ENCODE results near the gene CLRN1.

The CLRN1 gene

DNA sequence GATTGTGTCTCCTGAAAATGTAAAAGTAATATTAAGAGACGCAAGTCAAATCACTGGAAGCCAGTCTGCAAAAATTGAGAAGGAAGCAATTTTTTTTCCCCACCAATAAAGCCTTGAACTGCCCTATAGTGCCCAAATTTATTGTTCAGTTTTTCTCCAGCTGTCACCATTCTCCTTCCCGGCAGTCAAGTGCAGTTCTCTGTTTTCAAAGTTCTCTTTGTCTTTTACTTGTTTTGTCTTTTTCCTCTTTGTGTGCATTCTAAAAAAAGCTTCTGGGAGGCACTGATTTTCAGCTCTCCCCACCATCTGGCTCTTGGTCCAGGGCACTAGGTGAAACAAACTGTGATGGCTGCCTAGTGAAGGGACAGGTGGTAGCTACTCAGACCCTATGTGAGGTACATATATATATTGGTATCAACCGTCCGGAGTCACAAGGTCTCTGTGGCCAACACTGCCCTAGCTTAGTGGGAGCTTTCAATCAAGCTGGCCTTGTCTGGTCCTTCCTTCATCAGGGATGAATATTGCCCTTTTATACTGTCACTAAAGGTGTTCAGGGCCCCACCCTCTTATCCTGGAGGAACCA, 6.1 kb upstream of the CLRN1 start:
- FAIRE-seq (no peak), DNase-seq (ENCODE audit: low spot score) (no peak)

DNA sequence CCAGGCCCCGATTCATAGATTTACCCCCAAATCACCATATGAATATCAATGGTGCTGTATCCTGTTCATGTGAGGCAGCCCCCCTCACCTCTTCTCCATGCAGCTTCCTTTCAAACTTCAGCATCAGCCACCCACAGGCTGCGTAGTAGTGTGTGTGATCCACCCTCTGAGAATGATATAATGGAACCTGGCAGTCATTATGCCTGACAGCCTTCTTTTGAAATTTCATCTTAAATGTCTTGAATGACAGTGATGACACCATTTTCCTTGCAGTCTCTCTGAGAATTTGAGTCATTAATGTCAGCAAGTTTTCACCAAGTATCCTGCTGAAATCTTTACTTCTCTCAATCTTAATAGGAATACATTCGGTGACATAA, 3.5 kb upstream of the CLRN1 start:
- DNase-seq (ENCODE audit: low spot score) (no peak), FAIRE-seq (no peak)

GRCh38 chr3:150975086-150975991, 2.8 kb upstream of the CLRN1 start:
- FAIRE-seq = no peak

GRCh38 chr3:150970665-150971324, 1.7 kb downstream of the CLRN1 start:
- FAIRE-seq (no peak), DNase-seq (ENCODE audit: low spot score) (peak; percentile 44)

More at GRCh38 chr3:150975086-150975991, 2.8 kb upstream of the CLRN1 start:
- DNase-seq (ENCODE audit: low spot score) = no peak

- no peak for FAIRE-seq
- no peak for DNase-seq (ENCODE audit: low spot score)
Measured at GRCh38 chr3:150968341-150969035, 4.0 kb downstream of the CLRN1 start.

DNA sequence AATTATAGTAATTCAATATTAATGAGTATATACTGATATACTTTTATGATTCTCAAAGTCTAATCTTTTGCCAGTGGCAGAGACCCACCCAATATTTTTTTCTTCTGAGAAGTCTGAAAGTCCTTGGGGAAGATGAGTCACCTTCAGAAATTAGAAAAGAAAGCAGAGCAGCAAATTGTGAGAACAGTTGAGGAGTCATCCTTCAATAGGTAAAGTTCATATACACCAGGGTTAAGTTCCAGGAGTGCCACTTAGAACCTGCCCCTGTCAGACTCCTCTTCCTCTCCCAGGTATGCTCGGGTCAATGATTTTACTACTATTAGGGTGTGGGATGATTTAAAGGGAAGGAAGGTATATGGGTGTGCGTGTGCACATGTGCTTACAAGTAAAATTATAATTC, 7.1 kb downstream of the CLRN1 start:
- no peak for FAIRE-seq
- no peak for DNase-seq (ENCODE audit: low spot score)

DNA sequence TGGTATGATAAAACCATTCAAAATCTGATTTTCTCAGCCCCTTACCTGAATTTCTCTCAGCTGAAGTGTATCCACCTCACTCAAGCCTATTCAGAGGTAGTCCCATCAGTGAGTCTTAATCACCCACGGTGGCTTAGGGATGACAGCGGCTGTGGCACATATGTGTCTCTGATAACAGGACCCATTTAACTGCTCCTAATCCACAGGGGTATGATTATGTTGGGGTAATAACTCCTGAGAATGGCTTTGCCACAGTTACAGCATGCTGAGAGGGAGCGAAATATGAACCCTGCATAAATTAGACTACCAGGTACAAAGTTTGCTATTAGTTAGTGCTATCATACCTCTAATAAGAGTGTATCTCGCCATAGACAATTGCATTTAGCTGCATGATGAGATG, 10.6 kb downstream of the CLRN1 start:
- FAIRE-seq (no peak), DNase-seq (ENCODE audit: low spot score) (no peak)

- no peak for DNase-seq (ENCODE audit: low spot score)
- no peak for FAIRE-seq
Measured at GRCh38 chr3:150960708-150961684, 11.5 kb downstream of the CLRN1 start.

DNA sequence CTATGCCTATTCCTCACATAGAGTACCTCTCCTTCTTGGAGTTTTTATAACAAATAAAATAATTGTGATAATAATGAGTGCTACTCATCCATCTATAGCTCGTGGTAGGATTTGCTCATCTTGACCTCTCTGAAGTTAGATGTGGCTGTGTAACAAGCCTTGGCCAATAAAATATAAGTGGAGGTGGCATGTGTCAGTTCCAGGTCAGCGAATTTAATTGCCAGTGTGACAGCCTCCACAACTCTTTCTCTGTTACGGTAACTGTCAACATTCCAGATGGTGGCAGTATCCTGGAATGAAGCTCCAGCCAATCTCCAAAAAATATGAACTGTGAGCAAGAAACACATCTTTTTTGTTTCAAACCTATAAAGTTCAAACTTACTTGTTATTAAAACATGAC, 13.8 kb downstream of the CLRN1 start:
- no peak for FAIRE-seq

DNA sequence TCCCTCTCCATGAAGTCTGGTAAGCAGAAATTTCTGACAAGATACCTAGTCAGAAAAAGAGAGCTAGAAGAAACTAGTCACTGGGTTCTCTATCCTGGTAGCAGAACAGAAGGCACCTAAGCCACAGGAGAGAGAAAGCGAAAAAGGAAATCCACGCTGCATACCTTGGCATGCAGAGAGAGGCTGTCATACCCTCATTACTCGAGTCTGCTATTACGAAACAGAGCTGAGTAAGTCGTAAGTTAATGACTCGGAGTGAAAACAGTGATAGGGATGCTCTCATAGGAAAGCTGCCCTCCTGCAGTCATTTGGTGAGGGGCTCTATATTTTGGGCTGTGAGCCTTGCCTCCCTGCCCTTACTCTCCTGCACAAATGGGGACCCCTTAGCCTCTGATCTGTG, 16.2 kb downstream of the CLRN1 start:
- no peak for DNase-seq (ENCODE audit: low spot score)
- no peak for FAIRE-seq

More for the DNA sequence above, 13.8 kb downstream of the CLRN1 start:
- DNase-seq (ENCODE audit: low spot score) = no peak

GRCh38 chr3:150951923-150952322, 20.6 kb downstream of the CLRN1 start:
- FAIRE-seq (no peak), DNase-seq (ENCODE audit: low spot score) (no peak)

DNA sequence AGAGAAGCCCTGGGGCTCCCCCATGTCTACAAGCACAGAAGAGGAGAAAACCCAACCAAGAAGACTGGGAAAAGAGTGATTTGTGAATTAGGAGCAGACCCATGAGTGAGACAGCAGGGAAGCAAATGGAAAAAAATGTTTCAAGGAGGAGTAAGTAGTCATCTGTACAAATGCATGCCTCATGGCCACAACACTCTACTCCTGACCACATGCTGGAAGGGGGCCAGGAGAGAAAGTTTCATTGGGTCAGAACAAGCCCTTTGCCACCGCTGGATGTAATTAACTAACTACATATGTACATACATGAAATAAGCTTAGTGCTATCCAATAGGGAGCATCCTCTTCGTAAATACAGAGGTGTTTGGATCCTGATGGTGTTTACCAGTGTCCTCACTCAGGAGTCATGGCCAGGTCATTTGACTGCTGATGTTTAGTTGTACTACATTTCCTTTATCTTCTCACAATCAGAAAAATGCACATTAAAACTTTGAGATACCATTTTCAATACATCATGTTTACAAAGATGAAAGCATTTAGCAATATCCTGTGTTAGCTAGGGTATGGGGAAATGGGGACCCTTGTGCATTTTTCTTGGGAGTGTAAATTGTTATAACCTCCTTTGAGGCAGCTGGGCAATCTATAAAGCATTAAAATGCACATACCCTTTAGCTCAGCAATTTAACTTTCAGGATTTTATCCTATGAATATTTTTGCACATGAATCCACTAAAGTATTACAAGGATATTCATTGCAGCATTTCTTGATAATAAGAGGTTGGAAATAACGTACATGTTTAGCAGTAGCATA, 27.1 kb downstream of the CLRN1 start:
- peak; percentile 57 for DNase-seq (ENCODE audit: low spot score)
- no peak for FAIRE-seq

DNA sequence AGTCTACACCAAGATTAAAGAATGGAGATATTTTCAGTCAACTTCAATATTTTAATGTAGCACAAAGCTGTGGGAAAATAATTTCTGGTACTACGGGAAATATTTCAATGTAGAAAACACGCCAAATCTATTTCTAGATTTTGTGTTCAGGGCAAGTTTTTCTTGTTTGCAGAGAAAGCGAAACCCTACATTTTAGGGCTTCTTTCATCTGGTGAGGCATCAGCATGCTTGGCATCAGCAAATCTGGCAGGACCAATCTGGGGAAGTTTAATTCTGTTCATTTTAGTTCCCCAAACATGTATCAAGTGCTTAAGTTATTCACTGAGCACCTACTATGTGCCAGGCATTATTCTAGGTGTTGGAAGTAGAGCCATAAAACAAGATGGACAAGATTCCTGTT, 30.3 kb downstream of the CLRN1 start:
- no peak for FAIRE-seq

GRCh38 chr3:150936693-150937092, 35.8 kb downstream of the CLRN1 start:
- no peak for FAIRE-seq

More for the DNA sequence above, 30.3 kb downstream of the CLRN1 start:
- no peak for DNase-seq (ENCODE audit: low spot score)

GRCh38 chr3:150933473-150933995, 39.0 kb downstream of the CLRN1 start:
- DNase-seq (ENCODE audit: low spot score) (no peak), FAIRE-seq (no peak)

More at GRCh38 chr3:150936693-150937092, 35.8 kb downstream of the CLRN1 start:
- no peak for DNase-seq (ENCODE audit: low spot score)

GRCh38 chr3:150931745-150932144, 40.8 kb downstream of the CLRN1 start:
- no peak for DNase-seq (ENCODE audit: low spot score)

DNA sequence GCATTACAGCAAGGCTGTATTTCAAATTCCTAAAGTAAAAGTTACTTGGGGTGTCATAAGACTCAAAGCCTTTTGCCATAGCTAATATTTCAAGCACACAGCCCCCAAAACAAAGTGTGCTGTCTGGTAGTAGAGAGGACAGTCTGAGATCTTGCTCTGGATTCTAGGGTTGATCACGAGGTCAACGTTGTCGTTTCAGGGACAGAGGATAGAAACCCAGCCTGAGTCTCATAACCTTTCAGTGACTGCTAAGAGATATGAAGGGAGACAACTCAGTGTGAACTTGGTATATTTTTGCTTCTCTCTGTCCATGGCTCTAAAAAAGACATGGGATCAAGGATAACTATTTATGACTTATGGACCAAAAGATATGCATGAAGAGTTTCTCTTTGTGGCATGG, 41.7 kb downstream of the CLRN1 start:
- FAIRE-seq (no peak), DNase-seq (ENCODE audit: low spot score) (no peak)

More at GRCh38 chr3:150931745-150932144, 40.8 kb downstream of the CLRN1 start:
- FAIRE-seq = no peak

GRCh38 chr3:150928234-150928633, 44.3 kb downstream of the CLRN1 start:
- no peak for DNase-seq (ENCODE audit: low spot score)
- FAIRE-seq = no peak

GRCh38 chr3:150926328-150926727, 46.2 kb downstream of the CLRN1 start:
- DNase-seq (ENCODE audit: low spot score) = no peak
- no peak for FAIRE-seq
